ENCODE results near the gene PRR36.

Gene PRR36

DNA sequence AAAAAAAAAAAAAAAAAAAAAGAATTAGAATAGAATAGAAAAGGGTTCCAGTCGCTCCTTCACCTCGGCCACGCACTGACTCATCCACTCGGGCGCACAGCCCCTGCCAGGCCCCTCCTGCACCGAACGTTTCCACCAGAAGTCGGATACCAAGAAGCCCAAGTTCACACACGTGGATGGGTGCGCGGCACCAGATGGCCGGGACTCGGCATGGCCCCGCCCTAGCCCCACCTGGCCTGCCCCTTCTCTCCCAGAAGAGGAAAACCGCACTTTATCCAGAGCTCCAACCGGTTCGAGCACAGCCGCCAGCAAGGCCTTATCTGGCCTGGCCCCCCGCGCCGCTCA lies 5.9 kb downstream of the PRR36 start:
- no peak for DNase-seq
- TF ChIP-seq POLR2A (IDR thresholded peaks at IDR 0.05; ENCODE audit: low read length): no peak
- TF ChIP-seq GATA1 (IDR thresholded peaks at IDR 0.05; ENCODE audit: low read depth, low read length): no peak

DNA sequence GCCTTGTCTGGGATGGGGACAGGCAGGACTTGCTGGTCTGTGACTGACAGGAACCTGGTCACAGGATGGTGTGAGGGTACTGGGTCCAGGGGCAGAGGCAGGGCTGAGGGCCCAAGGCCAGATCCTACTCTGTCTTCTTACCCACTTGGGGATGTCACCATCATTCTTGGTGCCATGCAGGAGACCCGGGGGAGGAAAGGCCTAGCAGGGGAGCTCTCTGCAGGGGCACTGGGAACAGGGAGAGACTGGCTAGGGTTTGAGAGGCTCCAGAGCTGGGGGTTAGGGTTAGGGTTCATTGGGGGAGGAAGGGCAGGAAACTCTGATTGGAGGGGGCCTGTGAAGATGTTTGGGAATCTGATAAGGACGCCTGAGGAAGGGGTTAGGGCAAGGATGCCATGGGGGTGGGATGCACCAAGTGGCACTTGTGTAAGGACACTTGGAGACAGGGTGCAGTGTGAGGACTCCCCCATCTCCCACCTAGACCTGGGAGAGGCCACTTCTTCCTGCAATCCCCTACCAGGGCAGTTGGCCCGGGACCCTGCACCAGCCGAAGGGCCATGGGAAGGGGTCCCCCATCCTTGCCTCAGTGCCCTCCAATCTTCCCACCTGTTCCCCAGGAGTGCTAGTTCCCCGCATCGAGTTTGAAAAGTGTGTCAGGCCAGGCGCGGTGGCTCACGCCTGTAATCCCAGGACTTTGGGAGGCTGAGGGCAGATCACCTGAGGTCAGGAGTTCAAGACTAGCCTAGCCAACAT lies 6.9 kb downstream of the PRR36 start:
- DNase-seq: no peak
- TF ChIP-seq POLR2A (IDR thresholded peaks at IDR 0.05; ENCODE audit: low read length): no peak
- no peak for TF ChIP-seq GATA1 (IDR thresholded peaks at IDR 0.05; ENCODE audit: low read depth, low read length)

DNA sequence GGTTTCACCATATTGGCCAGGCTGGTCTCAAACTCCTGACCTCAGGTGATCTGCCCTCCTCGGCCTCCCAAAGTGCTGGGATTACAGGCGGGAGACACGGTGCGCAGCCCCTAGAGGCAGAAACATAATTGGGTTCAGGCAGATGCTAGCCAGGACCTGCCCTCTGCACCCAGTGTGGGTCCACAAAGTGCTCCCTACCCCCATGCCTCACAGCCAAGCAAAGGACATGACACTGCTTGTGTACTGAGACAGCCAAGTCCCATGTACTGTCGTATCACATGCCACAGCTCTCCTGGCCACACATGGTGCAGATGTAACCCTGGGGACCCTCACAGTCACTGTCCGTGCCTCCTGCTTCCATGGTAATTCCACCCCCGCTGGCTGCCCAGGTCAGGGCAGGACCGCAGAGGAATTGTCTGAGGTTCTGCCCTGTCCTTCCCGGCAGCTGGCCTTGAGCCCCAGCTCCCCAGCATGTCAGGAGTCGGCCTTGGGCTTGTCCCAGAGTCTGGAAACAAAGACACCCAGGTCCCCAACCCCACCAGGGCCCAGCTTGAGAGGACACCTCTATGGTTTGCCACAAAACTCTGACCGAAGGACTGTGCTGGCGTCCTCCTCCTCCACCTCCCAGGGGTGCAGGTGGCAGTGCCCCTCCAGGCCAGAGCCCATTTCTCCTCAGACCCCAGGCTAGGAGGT lies 7.6 kb downstream of the PRR36 start:
- TF ChIP-seq GATA1 (IDR thresholded peaks at IDR 0.05; ENCODE audit: low read depth, low read length) (no peak), POLR2A (IDR thresholded peaks at IDR 0.05; ENCODE audit: low read length) (no peak)
- DNase-seq: no peak

DNA sequence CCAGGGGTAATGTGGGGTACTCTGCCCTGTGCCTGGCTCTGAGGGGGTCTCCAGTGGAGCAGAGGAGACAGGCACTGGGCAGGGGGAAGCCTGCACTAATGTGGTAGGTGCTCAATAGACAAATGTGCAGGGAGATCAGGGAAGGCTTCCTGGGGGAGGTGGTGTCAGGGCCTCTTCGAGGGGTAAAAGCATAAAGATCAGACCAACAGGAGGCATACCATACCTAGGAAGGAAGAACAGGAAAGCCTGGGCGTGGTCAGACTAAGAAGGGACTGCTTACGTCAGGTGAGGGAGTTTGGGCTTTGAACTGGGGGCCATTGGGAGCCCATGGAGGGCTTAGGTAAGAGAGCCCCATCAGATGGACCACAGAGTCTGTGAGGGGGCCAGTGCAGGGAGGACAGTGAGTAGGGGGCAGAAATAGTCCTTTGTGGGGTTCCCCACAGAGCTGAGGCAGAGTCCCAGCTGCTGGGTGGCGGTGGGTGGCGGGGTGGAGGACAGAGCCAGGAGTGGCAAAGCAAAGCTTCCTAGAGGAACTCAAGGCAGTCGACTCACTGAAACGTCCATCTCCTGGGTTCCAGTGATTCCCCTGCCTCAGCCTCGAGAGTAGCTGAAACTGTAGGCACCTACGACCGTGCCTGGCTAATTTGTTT lies 8.8 kb downstream of the PRR36 start:
- TF ChIP-seq POLR2A (IDR thresholded peaks at IDR 0.05; ENCODE audit: low read length) (no peak), GATA1 (IDR thresholded peaks at IDR 0.05; ENCODE audit: low read depth, low read length) (no peak)
- DNase-seq: no peak

GRCh38 chr19:7864690-7865074 lies 9.5 kb downstream of the PRR36 start:
- TF ChIP-seq GATA1 (IDR thresholded peaks at IDR 0.05; ENCODE audit: low read depth, low read length) (no peak), POLR2A (IDR thresholded peaks at IDR 0.05; ENCODE audit: low read length) (no peak)
- no peak for DNase-seq

DNA sequence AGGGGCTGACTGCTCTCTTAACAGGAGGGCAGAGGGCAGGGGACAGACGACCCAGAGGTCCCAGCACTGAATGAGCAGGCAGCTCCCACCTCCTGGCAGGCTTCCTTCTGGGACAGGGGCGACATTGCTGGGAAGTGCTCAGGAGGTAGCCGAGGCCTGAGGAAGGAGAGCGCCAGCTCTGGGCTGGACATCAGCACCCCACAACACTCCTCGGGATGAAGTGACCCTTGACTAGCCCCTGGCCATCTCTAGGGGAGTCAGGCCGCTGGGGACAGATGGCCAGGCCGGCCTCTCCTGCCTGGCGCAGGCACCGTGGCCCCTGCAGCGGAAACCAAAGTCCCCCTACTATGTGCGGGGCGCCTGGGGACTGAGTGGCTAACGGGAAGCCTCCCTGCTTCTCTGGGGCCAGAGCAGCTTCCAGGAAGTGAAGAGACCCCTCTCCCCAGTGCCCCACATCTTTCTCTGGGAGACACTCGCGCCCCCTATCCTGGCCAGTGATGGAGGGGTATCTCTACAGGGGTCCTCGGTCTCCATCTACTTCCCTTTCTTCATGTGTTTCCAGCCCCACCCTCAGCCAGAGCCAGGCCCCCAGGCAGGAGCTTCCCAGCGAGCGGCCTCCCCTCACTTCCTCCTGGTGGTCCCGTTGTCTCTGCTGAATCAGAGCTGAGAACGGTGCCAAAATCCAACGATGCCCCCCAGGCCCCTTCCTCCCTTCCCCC lies 10.1 kb downstream of the PRR36 start:
- TF ChIP-seq POLR2A (IDR thresholded peaks at IDR 0.05; ENCODE audit: low read length): no peak
- TF ChIP-seq GATA1 (IDR thresholded peaks at IDR 0.05; ENCODE audit: low read depth, low read length): no peak
- DNase-seq: no peak

DNA sequence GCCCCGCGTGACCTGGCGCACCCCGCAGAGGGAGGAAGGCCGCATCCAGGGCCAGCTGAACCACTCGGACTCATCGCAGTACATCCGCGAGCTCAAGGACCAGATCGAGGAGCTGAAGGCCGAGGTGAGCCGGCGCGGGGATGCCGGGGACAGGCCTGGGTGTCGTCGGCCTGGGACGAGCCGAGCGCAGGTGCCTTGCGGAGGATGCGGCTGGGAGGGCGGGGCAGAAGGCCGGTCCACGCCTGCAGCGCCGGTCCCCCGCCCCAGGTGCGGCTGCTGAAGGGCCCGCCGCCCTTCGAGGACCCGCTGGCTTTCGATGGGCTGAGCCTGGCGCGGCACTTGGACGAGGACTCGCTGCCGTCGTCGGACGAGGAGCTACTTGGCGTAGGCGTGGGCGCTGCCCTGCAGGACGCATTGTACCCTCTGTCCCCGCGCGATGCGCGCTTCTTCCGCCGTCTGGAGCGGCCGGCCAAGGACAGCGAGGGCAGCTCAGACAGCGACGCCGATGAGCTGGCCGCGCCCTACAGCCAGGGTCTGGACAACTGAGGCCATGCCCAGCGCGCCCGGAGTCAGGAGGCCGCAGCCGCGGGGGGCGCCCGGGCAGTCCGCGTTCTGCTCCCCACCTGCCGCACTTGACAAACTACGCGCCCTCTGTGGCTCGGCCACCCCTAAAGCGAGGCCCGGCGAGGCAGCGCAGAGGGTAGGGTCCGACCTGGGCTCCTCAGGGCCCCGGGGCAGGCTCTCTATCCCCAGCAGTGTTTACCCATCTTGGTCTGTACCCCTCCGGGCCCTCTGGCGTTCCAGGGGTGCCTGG lies 10.8 kb downstream of the PRR36 start:
- DNase-seq: no peak
- TF ChIP-seq GATA1 (IDR thresholded peaks at IDR 0.05; ENCODE audit: low read depth, low read length): no peak
- TF ChIP-seq POLR2A (IDR thresholded peaks at IDR 0.05; ENCODE audit: low read length): no peak

- DNase-seq: peak; percentile 84 to 88
- TF ChIP-seq POLR2A (IDR thresholded peaks at IDR 0.05; ENCODE audit: low read length) (no peak), GATA1 (IDR thresholded peaks at IDR 0.05; ENCODE audit: low read depth, low read length) (no peak)
Observed at GRCh38 chr19:7862413-7862951, 11.7 kb downstream of the PRR36 start.

DNA sequence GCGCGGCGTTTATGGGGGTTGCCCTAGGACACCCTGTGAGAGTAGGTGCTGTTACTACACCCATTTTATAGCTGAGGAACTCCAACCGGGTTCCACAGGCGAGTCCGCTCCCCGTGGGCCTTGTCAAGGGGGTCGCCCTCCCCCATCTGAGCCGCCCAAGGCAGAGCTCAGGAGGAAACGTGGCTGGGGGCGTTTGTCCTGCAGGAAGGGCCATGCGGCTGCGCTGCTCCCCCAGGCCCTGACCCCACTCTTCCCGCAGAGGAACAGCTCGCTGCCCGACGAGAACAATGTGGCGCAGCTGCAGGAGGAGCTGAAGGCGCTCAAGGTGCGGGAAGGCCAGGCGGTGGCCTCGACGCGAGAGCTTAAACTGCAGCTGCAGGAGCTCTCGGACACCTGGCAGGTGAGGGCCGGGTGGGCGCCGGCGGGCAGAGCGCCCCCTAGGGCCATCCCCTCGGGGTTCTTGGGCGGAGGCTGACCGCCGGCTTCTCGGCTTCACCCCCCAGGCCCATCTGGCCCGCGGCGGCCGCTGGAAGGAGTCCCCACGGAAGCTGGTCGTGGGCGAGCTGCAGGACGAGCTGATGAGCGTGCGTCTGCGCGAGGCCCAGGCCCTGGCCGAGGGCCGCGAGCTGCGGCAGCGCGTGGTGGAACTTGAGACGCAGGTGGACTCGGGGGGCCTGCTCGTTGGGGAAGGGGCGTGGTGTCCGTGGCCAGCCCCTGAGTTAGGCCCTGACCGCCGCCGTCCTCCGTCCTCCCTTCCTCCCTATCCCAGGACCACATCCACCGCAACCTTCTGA lies 12.4 kb downstream of the PRR36 start:
- no peak for DNase-seq
- no peak for TF ChIP-seq POLR2A (IDR thresholded peaks at IDR 0.05; ENCODE audit: low read length)
- no peak for TF ChIP-seq GATA1 (IDR thresholded peaks at IDR 0.05; ENCODE audit: low read depth, low read length)

DNA sequence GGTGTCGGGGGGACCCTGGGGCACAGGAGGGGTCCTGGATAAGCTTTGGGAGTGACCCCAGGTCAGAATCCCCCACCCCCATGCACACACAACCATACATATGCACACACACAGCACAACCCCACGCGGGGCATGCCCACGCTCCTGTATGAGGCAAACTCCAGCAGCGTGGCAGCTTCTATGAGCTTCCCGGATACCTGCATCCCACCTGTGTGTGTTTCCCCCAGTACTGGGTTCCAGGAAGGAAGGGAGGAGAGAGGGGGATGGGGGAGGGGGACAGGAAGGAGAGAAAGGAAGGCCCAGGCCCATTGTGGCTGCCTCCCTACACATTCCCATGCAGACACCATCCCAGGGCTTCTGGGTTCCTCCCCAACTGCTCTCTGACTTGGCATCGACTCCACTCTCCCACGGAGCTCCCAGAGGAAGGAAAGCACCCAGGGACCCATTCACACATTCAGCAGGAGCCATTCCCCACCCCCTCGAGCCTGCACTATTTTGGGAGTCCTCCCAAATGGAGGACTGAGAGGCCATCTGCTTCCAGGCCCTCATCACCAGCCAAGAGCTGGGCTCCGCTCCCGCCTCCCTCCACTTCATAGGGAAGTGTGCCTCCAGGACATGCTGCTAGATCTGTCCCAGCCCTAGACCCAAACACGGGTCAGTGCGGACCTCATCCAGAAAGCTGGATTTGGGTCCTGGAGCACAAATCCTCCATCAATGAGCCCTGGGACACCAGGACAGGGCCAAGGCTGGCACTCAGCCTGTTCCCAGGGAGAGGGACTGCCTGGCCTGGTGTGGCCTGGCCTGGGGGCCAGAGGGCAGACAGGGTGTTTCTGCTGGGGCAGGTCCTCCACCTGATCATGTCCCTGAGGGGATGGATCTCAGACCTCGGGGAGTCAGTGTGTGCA lies 13.2 kb downstream of the PRR36 start:
- no peak for DNase-seq
- no peak for TF ChIP-seq POLR2A (IDR thresholded peaks at IDR 0.05; ENCODE audit: low read length)
- no peak for TF ChIP-seq GATA1 (IDR thresholded peaks at IDR 0.05; ENCODE audit: low read depth, low read length)

All from erythroblast (primary cell).